Measurements from ENCODE around the gene CDC25B. TPM values are rescaled to one million over a fixed set of nuclear protein-coding genes. Genes with fewer than 3 reads are reported as not detected.
A peak's percentile ranks its signal among the peaks of the same experiment; 100 is the strongest.

CDC25B gene
- total and polyA plus RNA-seq, 2 of the 13 experiments (the other 11 are each of a cell fraction or from before 2014, with no cell fraction given) = 14.5 to 19.4 TPM

GRCh38 chr20:3796477-3797225 lies 541 bp downstream of the CDC25B start (continued):
- no peak for TF ChIP-seq ZNF318 (CRISPR knock-in tag; IDR thresholded peaks at IDR 0.05)
- TF ChIP-seq NR3C1 (CRISPR knock-in tag; IDR thresholded peaks at IDR 0.05) = 0 out of 2 replicates have a peak, but pooled peaks have one; percentile 72
- TF ChIP-seq ETV5 (CRISPR knock-in tag; IDR thresholded peaks at IDR 0.05; ENCODE audit: borderline replicate concordance) = 0 out of 2 replicates have a peak, but pooled peaks have one; percentile 16
- no peak for TF ChIP-seq PATZ1 (CRISPR knock-in tag; IDR thresholded peaks at IDR 0.05)
- TF ChIP-seq ETS1 (CRISPR knock-in tag; IDR thresholded peaks at IDR 0.05) = no peak
- TF ChIP-seq E2F5 (CRISPR knock-in tag; conservative IDR thresholded peaks at IDR 0.05) = no peak
- no peak for TF ChIP-seq ZNF326 (CRISPR knock-in tag; IDR thresholded peaks at IDR 0.05; ENCODE audit: borderline replicate concordance)
- TF ChIP-seq HNF4G (IDR thresholded peaks at IDR 0.05; ENCODE audit: borderline replicate concordance, low read depth, low read length) = no peak
- no peak; the same call in 1 of the 2 replicates for TF ChIP-seq HNF4G (CRISPR knock-in tag; IDR thresholded peaks at IDR 0.05; ENCODE audit: borderline replicate concordance, low read depth)
- TF ChIP-seq ZNF672 (CRISPR knock-in tag; IDR thresholded peaks at IDR 0.05) = no peak
- TF ChIP-seq MXD4 (CRISPR knock-in tag; IDR thresholded peaks at IDR 0.05) = no peak
- no peak for TF ChIP-seq MLLT10 (CRISPR knock-in tag; IDR thresholded peaks at IDR 0.05)
- TF ChIP-seq SIX4 (CRISPR knock-in tag; IDR thresholded peaks at IDR 0.05) = no peak
- TF ChIP-seq CHD2 (IDR thresholded peaks at IDR 0.05; ENCODE audit: low read depth, low read length) = no peak
- no peak for TF ChIP-seq ZFAT (CRISPR knock-in tag; conservative IDR thresholded peaks at IDR 0.05)
- no peak for TF ChIP-seq CEBPB (IDR thresholded peaks at IDR 0.05; ENCODE audit: borderline replicate concordance, low read depth, low read length)
- peak; percentile 62; the same call in 1 of the 2 replicates for TF ChIP-seq ETV6 (CRISPR knock-in tag; conservative IDR thresholded peaks at IDR 0.05)
- TF ChIP-seq ZFX (CRISPR knock-in tag; IDR thresholded peaks at IDR 0.05; ENCODE audit: low read depth) = 0 out of 2 replicates have a peak, but pooled peaks have one; percentile 2

Measured in HepG2 (cell line).